Left kidney (tissue), 2 donors: ENCODE data around the gene OR2T27. TPM values are rescaled to one million over a fixed set of nuclear protein-coding genes. Genes with fewer than 3 reads are reported as not detected.
"Not testable (repeated sequence)": the region's sequence is repeated elsewhere in the genome, so short reads cannot be mapped to it uniquely, and the experiment has no call there.

Source experiments
- DNase-seq: peaks from one replicate; pipeline ENCODE4 v3.0.0-alpha.2; 2013
- polyA plus RNA-seq: library from polyadenylated mRNA; unstranded; fragments of 120-200 nt; gene quantifications from one replicate; pipeline ENCODE4 v1.2.1, GENCODE V29; 2013; ENCODE audit not compliant: insufficient read length

Gene OR2T27
- polyA plus RNA-seq, 1 donor, result not detected

- DNase-seq, result not testable (repeated sequence)
Observed at GRCh38 chr1:248640906-248641305, 14.4 kb downstream of the OR2T27 start.

- DNase-seq, result not testable (repeated sequence)
Observed at GRCh38 chr1:248639652-248640051, 15.7 kb downstream of the OR2T27 start.

- DNase-seq, result not testable (repeated sequence)
Observed at GRCh38 chr1:248636612-248637011, 18.7 kb downstream of the OR2T27 start.

GRCh38 chr1:248634991-248635390, 20.3 kb downstream of the OR2T27 start, which contains the start of gene OR2T11:
Gene OR2T11, minus strand, starts transcription at chr1:248635091. Its CDS starts 7,963 bp downstream, at chr1:248627128.
- DNase-seq, result not testable (repeated sequence)

GRCh38 chr1:248631354-248632008, 23.8 kb downstream of the OR2T27 start:
- DNase-seq, result no peak

- no peak for DNase-seq
Observed at GRCh38 chr1:248630551-248630950, 24.8 kb downstream of the OR2T27 start.

GRCh38 chr1:248627971-248628844, 27.1 kb downstream of the OR2T27 start:
- no peak for DNase-seq

GRCh38 chr1:248625971-248626370, 29.4 kb downstream of the OR2T27 start:
- DNase-seq, result no peak

- no peak for DNase-seq
Observed at GRCh38 chr1:248625166-248625565, 30.2 kb downstream of the OR2T27 start.

GRCh38 chr1:248622570-248623001, 32.7 kb downstream of the OR2T27 start:
- peak; percentile 3 for DNase-seq

GRCh38 chr1:248621770-248622169, 33.6 kb downstream of the OR2T27 start:
- no peak for DNase-seq

- DNase-seq, result peak; percentile 12
Observed at GRCh38 chr1:248618878-248619277, 36.5 kb downstream of the OR2T27 start.

- no peak for DNase-seq
Observed at GRCh38 chr1:248618119-248618518, 37.2 kb downstream of the OR2T27 start.

- no peak for DNase-seq
Observed at GRCh38 chr1:248613742-248614141, 41.6 kb downstream of the OR2T27 start.

GRCh38 chr1:248611883-248612414, 43.4 kb downstream of the OR2T27 start:
- no peak for DNase-seq

GRCh38 chr1:248610301-248610700, 45.0 kb downstream of the OR2T27 start:
- no peak for DNase-seq

Other genes starting within 250 kb of the OR2T27 start
- gene OR2T2, start 209.9 kb downstream of the OR2T27 start, polyA plus RNA-seq, result not detected
- not detected for gene OR2T3, start 182.2 kb downstream of the OR2T27 start, polyA plus RNA-seq
- gene OR2T5, start 166.9 kb downstream of the OR2T27 start, polyA plus RNA-seq, result not detected
- 0.03 TPM for gene OR2G6, start 147.5 kb downstream of the OR2T27 start, polyA plus RNA-seq
- not detected for gene OR2T29, start 92.8 kb downstream of the OR2T27 start, polyA plus RNA-seq
- not detected for gene OR2T34, start 80.8 kb downstream of the OR2T27 start, polyA plus RNA-seq
- gene OR2T10, start 57.8 kb downstream of the OR2T27 start, polyA plus RNA-seq, result 0.05 TPM
- not detected for gene OR2T11, start 20.4 kb downstream of the OR2T27 start, polyA plus RNA-seq
- gene OR2T35, start 10.2 kb downstream of the OR2T27 start, polyA plus RNA-seq, result not detected
- gene OR14I1, start 47.2 kb upstream of the OR2T27 start, polyA plus RNA-seq, result not detected
- not detected for gene LYPD8, start 100.2 kb upstream of the OR2T27 start, polyA plus RNA-seq
- gene SH3BP5L, start 170.4 kb upstream of the OR2T27 start, polyA plus RNA-seq, result 25.0 TPM
- 20.2 TPM for gene ZNF672, start 182.7 kb upstream of the OR2T27 start, polyA plus RNA-seq
- gene ZNF692, start 203.6 kb upstream of the OR2T27 start, polyA plus RNA-seq, result 49.7 TPM